ENCODE measurements around the gene CENPU.

DNA sequence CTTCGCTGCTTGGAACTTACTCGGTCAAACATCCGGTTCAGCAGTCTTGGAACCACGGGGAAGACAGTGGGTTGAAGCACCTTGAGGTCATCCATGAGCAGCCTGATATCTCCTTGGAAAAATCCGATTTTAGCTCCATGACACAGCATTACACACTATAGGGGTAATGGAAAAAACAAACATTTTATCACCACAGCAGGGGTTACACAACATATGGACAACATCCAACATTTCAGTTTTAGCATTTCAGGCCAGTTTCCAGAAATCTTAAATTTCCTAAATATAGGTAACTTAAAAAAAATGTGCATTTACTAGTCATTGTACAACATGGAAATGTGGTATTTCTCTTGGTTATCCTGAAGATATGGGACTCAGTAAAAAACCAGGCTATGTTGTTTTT, 34.4 kb upstream of the CENPU start:
- TF ChIP-seq, protein P1, sequence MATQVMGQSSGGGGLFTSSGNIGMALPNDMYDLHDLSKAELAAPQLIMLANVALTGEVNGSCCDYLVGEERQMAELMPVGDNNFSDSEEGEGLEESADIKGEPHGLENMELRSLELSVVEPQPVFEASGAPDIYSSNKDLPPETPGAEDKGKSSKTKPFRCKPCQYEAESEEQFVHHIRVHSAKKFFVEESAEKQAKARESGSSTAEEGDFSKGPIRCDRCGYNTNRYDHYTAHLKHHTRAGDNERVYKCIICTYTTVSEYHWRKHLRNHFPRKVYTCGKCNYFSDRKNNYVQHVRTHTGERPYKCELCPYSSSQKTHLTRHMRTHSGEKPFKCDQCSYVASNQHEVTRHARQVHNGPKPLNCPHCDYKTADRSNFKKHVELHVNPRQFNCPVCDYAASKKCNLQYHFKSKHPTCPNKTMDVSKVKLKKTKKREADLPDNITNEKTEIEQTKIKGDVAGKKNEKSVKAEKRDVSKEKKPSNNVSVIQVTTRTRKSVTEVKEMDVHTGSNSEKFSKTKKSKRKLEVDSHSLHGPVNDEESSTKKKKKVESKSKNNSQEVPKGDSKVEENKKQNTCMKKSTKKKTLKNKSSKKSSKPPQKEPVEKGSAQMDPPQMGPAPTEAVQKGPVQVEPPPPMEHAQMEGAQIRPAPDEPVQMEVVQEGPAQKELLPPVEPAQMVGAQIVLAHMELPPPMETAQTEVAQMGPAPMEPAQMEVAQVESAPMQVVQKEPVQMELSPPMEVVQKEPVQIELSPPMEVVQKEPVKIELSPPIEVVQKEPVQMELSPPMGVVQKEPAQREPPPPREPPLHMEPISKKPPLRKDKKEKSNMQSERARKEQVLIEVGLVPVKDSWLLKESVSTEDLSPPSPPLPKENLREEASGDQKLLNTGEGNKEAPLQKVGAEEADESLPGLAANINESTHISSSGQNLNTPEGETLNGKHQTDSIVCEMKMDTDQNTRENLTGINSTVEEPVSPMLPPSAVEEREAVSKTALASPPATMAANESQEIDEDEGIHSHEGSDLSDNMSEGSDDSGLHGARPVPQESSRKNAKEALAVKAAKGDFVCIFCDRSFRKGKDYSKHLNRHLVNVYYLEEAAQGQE (IDR thresholded peaks at IDR 0.05; ENCODE audit: low read depth), result no peak
- TF ChIP-seq RAD21 (IDR thresholded peaks at IDR 0.05; ENCODE audit: low read depth), result no peak
